Activated naive CD4-positive, alpha-beta T cell treated with Interleukin-2 at 50 U/mL for 16 hours (primary cell): Measurements from ENCODE around the gene CCT2.
"Not testable (repeated sequence)": the region's sequence is repeated elsewhere in the genome, so short reads cannot be mapped to it uniquely, and the experiment has no call there.

Experiments used
- DNase-seq: peaks from one replicate; pipeline ENCODE4 v3.0.0-alpha.2; 2020

Gene CCT2

GRCh38 chr12:69589082-69589481 is 3.8 kb downstream of the CCT2 start:
- no peak for DNase-seq

GRCh38 chr12:69595689-69596088 is 10.4 kb downstream of the CCT2 start:
- no peak for DNase-seq

DNA sequence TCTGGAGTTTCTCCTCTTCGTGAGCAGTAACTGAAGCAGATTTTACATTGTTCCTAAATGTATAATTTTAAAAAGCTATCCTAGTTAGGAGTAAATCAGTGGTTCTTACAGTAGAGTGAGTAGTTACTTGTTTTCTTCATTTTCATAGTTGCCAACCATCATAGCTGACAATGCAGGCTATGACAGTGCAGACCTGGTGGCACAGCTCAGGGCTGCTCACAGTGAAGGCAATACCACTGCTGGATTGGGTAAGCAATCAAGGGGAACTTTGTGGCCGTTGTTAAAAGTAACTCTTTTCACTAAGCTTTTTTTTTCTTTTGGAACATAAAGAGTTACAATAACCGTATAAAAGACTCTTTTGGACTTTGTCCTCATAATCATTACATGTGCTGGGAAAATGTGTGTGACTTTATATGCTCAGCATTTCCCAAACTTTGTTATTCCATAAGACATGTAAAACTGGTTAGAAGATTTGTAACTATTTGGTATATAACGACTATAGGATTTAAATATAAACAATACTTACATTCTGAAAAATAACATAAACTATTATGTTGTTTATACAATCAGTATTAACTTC is 13.0 kb downstream of the CCT2 start:
- DNase-seq, result no peak

GRCh38 chr12:69600804-69601203 is 15.5 kb downstream of the CCT2 start:
- DNase-seq, result no peak

- DNase-seq, result no peak
Measured at GRCh38 chr12:69601962-69602685, 16.9 kb downstream of the CCT2 start.

DNA sequence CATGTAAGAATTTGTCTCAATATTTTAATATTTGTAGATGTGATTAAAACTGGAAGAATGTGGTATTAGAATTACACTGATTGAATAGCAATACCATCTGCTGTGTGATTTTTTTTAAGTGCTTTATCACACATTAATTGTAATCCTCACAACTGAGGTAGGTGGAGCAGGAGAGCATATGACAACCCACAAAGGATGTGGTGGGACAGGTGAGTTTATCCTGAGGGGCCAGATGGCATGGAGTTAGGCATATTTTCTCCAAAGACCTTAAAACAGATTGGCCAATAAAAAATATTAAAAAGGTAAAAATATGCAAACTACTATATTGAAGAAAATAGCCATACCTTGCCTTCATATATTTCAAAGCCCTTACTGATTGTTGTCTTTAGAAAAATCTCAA is 17.7 kb downstream of the CCT2 start:
- no peak for DNase-seq

- not testable (repeated sequence) for DNase-seq
Measured at GRCh38 chr12:69603556-69603955, 18.3 kb downstream of the CCT2 start.

- DNase-seq, result not testable (repeated sequence)
Measured at GRCh38 chr12:69604275-69604674, 19.0 kb downstream of the CCT2 start.

GRCh38 chr12:69608114-69608513 is 22.9 kb downstream of the CCT2 start:
- no peak for DNase-seq

DNA sequence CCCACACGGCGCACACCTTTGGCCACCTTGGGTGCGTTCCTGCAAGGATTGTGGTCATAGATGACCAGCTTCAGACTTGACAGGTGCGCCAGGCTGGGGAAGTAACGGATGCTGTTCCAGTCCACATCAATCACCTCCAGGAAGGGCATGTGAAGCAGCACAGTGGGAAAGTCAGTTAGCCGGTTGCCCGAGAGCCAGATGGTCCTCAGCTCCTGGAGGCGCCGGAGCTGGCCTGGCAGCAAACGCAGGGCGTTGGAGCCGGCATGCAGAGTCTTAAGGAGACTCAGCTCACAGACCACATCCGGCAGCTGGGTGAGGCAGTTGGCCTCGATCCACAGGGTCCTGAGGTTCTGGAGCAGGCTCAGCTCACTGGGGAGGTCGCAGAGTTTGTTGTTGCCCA is 24.9 kb downstream of the CCT2 start:
- no peak for DNase-seq

- no peak for DNase-seq
Measured at GRCh38 chr12:69610729-69611128, 25.5 kb downstream of the CCT2 start, which contains the start of gene LRRC10. TSS of gene LRRC10 (minus strand) at chr12:69610907. CDS start at chr12:69610838, 69 bp downstream.

GRCh38 chr12:69613351-69613750 is 28.1 kb downstream of the CCT2 start:
- no peak for DNase-seq

DNA sequence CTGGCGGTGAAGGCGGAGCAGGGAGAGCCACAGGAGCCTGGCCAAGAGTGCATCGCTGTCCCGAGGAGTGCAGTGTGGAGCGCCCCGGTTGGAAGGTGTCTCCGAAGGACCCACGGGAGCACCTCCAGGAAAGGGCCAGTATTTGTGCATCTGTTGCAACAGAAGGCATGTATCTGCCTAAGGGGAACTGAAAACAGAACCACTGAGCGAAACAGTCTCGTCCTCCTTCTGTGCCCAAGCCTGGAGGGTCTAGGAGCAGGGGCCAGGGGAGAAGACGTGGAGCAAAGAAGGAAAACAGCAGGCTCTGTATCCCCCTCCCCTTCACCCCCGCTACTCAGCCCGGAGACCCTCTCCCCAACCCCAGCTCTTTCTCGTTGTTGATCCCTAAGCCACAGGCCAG is 30.8 kb downstream of the CCT2 start:
- no peak for DNase-seq

- no peak for DNase-seq
Measured at GRCh38 chr12:69619050-69619449, 33.8 kb downstream of the CCT2 start.

DNA sequence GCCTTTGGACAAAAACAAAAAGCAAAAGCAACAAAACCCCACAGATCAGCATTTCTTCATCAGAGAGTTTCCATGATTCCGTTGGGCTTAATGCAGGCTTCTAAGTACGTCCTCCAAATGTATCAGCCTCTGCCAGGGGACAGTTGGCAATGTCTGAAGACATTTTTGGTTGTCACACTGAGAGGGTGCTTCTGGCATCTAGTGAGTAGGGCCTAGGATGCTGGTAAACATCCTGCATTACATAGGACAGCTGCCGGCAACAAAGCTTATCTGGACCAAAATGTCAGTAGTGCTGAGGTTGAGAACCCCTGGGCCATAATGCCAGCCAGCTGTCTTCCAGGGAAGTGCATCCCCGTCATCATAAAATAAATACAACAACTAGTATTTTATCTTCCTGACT is 34.8 kb downstream of the CCT2 start:
- no peak for DNase-seq

DNA sequence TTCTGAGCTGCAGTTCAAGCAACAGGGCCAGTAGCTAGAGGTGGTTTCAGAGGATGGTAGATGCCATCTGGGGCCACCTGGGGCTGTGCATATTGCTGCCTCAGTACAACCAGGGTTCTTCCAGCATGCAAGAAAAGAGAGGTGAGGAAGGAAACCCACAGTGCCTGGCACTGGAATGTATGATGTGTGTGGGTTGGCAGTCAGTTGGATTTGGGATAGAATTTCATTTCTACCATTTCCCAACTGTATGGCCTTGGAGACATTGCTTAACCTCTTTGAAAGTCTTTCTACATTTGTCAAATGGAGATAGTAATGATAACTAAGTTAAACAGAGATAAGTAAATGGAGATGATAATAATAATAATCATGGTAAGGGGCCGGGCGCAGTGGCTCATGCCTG is 35.7 kb downstream of the CCT2 start:
- no peak for DNase-seq

- DNase-seq, result no peak
Measured at GRCh38 chr12:69621551-69621950, 36.3 kb downstream of the CCT2 start.

DNA sequence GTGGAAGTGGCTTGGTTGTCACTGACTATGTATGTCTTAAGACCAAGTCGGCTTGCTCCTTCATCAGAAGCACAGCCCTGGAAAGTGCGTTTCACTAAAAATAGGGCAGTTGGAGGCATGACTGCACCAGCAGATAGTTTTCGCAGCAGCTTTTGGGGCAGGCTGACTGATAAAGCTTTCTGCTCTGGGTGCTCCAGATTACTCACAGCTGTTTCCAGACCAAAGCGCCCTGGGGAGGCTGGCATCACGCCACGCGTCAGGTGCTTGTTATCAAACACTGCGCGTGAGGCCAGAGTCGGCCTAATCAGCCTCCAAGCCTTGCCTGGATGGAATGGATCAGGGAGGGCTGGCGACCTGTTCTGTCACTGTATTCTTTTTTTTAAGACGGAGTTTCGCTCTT is 38.7 kb downstream of the CCT2 start:
- DNase-seq, result no peak

GRCh38 chr12:69627501-69627900 is 42.2 kb downstream of the CCT2 start:
- no peak for DNase-seq

- no peak for DNase-seq
Measured at GRCh38 chr12:69630191-69630590, 44.9 kb downstream of the CCT2 start.

- no peak for DNase-seq
Measured at GRCh38 chr12:69633061-69633460, 47.8 kb downstream of the CCT2 start.

GRCh38 chr12:69639400-69640016 is 54.2 kb downstream of the CCT2 start:
- peak; percentile 63 for DNase-seq

- DNase-seq, result no peak
Measured at GRCh38 chr12:69641546-69641945, 56.3 kb downstream of the CCT2 start.

GRCh38 chr12:69642531-69642930 is 57.3 kb downstream of the CCT2 start:
- no peak for DNase-seq
